Thoracic aorta (tissue), 2 donors: ENCODE data around the gene HJURP. TPM values are rescaled to one million over a fixed set of nuclear protein-coding genes. Genes with fewer than 3 reads are reported as not detected.

ENCODE experiments used
- ATAC-seq: fragments of 150-250 bp; one replicate; pipeline ENCODE4 v1.8.0; 2017; ENCODE audit warnings: low read depth; ENCODE audit not compliant: insufficient number of reproducible peaks, low FRiP score
- DNase-seq: peaks from one replicate; pipeline ENCODE4 v3.0.0-alpha.2; 2020; ENCODE audit warnings: low spot score
- H3K27ac ChIP-seq, 2 donors: fragments of 200-600 bp; sonication (generic); 1 replicate in 1 of 2; 2 replicates in 1 of 2; pipeline ENCODE4 v1.5.1; 2016; ENCODE audit warnings: mild to moderate bottlenecking in 2 of 2, moderate library complexity in 2 of 2
- H3K27me3 ChIP-seq: fragments of 200-600 bp; sonication (generic); replicated peaks from 2 replicates; pipeline ENCODE4 v1.6.0; 2016; ENCODE audit warnings: mild to moderate bottlenecking; ENCODE audit not compliant: insufficient read depth
- H3K36me3 ChIP-seq: fragments of 200-600 bp; sonication (generic); one replicate; pipeline ENCODE4 v1.5.1; 2016
- H3K4me1 ChIP-seq, 2 donors: fragments of 200-600 bp; sonication (generic); 1 replicate in 1 of 2; 2 replicates in 1 of 2; pipeline versions ENCODE4 v1.5.1 to v1.6.0; 2016; ENCODE audit warnings: low read depth in 2 of 2, mild to moderate bottlenecking in 1 of 2; ENCODE audit not compliant: control insufficient read depth in 1 of 2
- H3K4me3 ChIP-seq: fragments of 200-600 bp; sonication (generic); 2 replicates; pipeline ENCODE4 v1.5.1; 2016; ENCODE audit warnings: mild to moderate bottlenecking
- H3K9me3 ChIP-seq: fragments of 200-600 bp; sonication (generic); 2 replicates; pipeline ENCODE4 v1.5.1; 2016
- total RNA-seq, 2 donors: library from RNA; depleted of rRNA; stranded (reverse); fragments of >200 nt; gene quantifications; one replicate each; pipeline versions ENCODE4 v1.1.0 to v1.2.3, GENCODE V29; 2016
- TF ChIP-seq, protein P1 (sequence below): fragments of 200-600 bp; sonication (generic); IDR thresholded peaks from one replicate; pipeline ENCODE4 v1.5.1; 2019; ENCODE audit warnings: antibody characterized with exemption

The HJURP gene
- total RNA-seq, 2 donors from 2014 or later = 0.95 to 1.6 TPM

DNA sequence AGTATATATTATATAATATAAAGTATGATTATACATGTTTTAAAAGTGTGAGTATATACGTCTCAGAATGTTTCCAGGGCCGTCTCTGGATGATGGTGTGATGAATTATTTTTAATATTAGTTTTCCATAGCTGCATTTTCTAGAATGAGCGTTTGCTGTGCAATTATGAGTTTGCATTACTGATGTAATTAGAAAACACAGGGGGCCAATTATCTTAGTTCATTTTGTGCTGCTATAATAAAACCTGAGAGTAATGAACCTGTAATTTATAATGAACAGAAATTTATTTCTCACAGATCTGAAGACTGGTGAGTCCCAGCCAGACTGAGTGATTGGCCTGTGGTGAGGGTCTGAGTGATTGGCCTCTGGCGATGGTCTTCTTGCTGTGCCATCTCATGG lies 4.0 kb upstream of the HJURP start:
- Histone ChIP-seq H3K27me3 (no peaks in the 10 kb centered on the region), H3K4me1 (peaks cover 0 to 9% of the 10 kb centered on the region in 2 donors), H3K4me3 (no peak overlapping the region), H3K36me3 (no peaks in the 10 kb centered on the region), H3K27ac (no peak overlapping the region), H3K9me3 (no peaks in the 10 kb centered on the region)
- ATAC-seq (no peak), DNase-seq (no peak)
- TF ChIP-seq, protein P1, sequence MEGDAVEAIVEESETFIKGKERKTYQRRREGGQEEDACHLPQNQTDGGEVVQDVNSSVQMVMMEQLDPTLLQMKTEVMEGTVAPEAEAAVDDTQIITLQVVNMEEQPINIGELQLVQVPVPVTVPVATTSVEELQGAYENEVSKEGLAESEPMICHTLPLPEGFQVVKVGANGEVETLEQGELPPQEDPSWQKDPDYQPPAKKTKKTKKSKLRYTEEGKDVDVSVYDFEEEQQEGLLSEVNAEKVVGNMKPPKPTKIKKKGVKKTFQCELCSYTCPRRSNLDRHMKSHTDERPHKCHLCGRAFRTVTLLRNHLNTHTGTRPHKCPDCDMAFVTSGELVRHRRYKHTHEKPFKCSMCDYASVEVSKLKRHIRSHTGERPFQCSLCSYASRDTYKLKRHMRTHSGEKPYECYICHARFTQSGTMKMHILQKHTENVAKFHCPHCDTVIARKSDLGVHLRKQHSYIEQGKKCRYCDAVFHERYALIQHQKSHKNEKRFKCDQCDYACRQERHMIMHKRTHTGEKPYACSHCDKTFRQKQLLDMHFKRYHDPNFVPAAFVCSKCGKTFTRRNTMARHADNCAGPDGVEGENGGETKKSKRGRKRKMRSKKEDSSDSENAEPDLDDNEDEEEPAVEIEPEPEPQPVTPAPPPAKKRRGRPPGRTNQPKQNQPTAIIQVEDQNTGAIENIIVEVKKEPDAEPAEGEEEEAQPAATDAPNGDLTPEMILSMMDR = no peak

DNA sequence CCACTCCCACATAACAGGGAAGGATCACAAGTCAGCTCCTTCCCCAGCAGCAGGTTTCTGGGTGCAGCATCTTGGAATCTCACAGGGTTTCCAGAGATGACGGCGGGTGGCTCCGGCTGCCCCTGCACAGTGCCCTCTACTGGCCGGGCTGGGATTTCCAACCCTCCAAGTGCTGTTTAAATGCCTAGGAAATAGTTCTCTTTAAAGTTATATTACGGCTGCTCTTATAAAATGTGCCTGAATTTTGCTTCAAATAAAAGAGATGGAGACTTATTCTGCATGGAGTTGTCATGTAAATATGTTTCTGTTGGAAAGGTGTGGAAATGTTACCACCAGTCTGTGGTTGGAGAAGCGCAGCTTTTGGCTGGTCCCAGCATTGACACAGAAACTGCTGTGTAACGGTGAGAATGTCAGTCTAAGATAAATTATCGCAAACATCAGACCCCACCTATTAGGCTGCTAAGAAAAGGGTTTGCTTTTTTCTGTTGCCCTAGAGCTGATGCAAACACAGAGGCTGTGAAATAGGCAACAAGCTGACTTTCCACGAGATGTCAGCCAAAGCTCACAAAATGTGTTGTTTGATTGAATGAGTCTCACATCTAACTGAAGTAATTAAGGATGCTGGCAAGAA lies 3.3 kb upstream of the HJURP start:
- Histone ChIP-seq H3K4me3 (no peak overlapping the region), H3K4me1 (peaks cover 0 to 9% of the 10 kb centered on the region in 2 donors), H3K27me3 (no peaks in the 10 kb centered on the region), H3K9me3 (no peaks in the 10 kb centered on the region), H3K27ac (no peak overlapping the region), H3K36me3 (no peaks in the 10 kb centered on the region)
- DNase-seq (no peak), ATAC-seq (no peak)
- TF ChIP-seq, protein P1 = peak; percentile 9

DNA sequence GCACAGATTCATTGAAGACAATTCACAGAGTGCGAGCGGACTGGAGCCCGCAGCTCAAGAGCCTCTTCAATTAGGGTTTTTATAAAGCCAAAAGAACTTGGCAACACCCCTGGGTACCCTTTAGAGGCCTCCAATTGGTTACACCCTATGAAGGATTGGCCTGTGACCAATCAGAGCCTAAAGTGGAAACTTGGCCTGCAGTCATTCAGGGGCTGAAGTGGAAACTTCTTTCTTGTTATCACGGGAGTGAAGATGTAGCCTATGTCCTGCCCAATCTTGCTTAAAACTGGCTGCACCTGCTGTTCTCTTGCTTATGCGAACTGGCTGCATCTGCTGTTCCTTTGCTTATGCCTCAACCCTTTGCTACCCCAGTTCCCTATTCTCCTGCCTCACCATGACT lies 1.8 kb upstream of the HJURP start:
- no peak for ATAC-seq
- no peak for DNase-seq
- H3K4me3 ChIP-seq = no peak overlapping the region

DNA sequence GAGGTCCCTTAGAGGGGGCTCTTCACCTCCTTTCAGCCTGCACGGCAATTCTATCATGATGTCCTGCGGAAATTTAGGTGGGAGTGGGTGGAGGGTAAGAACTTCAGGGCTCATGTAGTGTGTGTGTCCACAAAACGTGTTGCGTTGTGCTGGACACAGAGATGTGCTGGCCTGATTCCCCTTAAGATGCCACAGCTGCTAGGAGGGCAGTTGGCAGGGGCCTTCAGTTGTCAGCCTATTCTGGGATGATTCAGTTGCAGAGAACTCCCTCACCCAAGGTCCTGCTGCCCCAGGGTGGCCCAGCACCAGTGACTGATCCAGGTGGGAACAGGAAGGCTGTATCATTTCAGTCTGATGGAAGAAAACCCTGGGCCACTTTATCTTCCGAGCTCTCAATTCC lies 1.0 kb upstream of the HJURP start:
- TF ChIP-seq, protein P1 = no peak
- Histone ChIP-seq H3K27ac (no peak overlapping the region), H3K4me1 (peaks cover 0 to 9% of the 10 kb centered on the region in 2 donors), H3K36me3 (no peaks in the 10 kb centered on the region), H3K27me3 (no peaks in the 10 kb centered on the region), H3K9me3 (no peaks in the 10 kb centered on the region), H3K4me3 (no peak overlapping the region)
- no peak for DNase-seq
- ATAC-seq = no peak

More for the DNA sequence above, 1.8 kb upstream of the HJURP start:
- Histone ChIP-seq H3K4me1 (peaks cover 0 to 9% of the 10 kb centered on the region in 2 donors), H3K27ac (no peak overlapping the region), H3K9me3 (no peaks in the 10 kb centered on the region), H3K36me3 (no peaks in the 10 kb centered on the region), H3K27me3 (no peaks in the 10 kb centered on the region)
- TF ChIP-seq, protein P1 = no peak

GRCh38 chr2:233853883-233854240 lies 473 bp downstream of the HJURP start:
- ATAC-seq (no peak), DNase-seq (no peak)
- H3K4me1 ChIP-seq = peaks cover 0 to 9% of the 10 kb centered on the region in 2 donors
- H3K9me3 ChIP-seq = no peaks in the 10 kb centered on the region
- H3K4me3 ChIP-seq = peak overlapping the region; percentile 80
- H3K27ac ChIP-seq = no peak overlapping the region
- H3K36me3 ChIP-seq = no peaks in the 10 kb centered on the region
- TF ChIP-seq, protein P1 = no peak
- no peaks in the 10 kb centered on the region for H3K27me3 ChIP-seq
